GM19043 (cell line): Measurements from ENCODE around the gene LRRK1.
"Not testable (repeated sequence)": the region's sequence is repeated elsewhere in the genome, so short reads cannot be mapped to it uniquely, and the experiment has no call there.

Experiments
- ATAC-seq: cut with Tn5 transposase; IDR thresholded peaks from one replicate; pipeline ENCODE4 v1.9.1; 2021; ENCODE audit warnings: low read depth; ENCODE audit not compliant: unreplicated experiment

The LRRK1 gene

GRCh38 chr15:101063891-101064794 is 145.0 kb downstream of the LRRK1 start:
- no peak for ATAC-seq

- no peak for ATAC-seq
These were observed 145.8 kb downstream of the LRRK1 start for GRCh38 chr15:101064795-101065569.

GRCh38 chr15:101065570-101066221 is 146.5 kb downstream of the LRRK1 start:
- ATAC-seq, result no peak

GRCh38 chr15:101066501-101067408 is 147.6 kb downstream of the LRRK1 start:
- ATAC-seq, result no peak

- ATAC-seq, result no peak
These were observed 148.7 kb downstream of the LRRK1 start for GRCh38 chr15:101067660-101068522.

- no peak for ATAC-seq
These were observed 149.4 kb downstream of the LRRK1 start for GRCh38 chr15:101068523-101068960.

GRCh38 chr15:101068961-101069653 is 149.9 kb downstream of the LRRK1 start:
- ATAC-seq, result no peak

- no peak for ATAC-seq
These were observed 150.5 kb downstream of the LRRK1 start for GRCh38 chr15:101069654-101069973.

GRCh38 chr15:101070024-101070423 is 150.9 kb downstream of the LRRK1 start:
- no peak for ATAC-seq

GRCh38 chr15:101070502-101071273 is 151.5 kb downstream of the LRRK1 start:
- ATAC-seq, result no peak

- no peak for ATAC-seq
These were observed 152.5 kb downstream of the LRRK1 start for GRCh38 chr15:101071651-101072050.

GRCh38 chr15:101072235-101072634 is 153.1 kb downstream of the LRRK1 start:
- not testable (repeated sequence) for ATAC-seq

- ATAC-seq, result not testable (repeated sequence)
These were observed 158.9 kb downstream of the LRRK1 start for GRCh38 chr15:101077806-101078668.

- no peak for ATAC-seq
These were observed 159.6 kb downstream of the LRRK1 start for GRCh38 chr15:101078669-101079323.

- no peak for ATAC-seq
These were observed 162.7 kb downstream of the LRRK1 start for GRCh38 chr15:101081900-101082299.

GRCh38 chr15:101083336-101084045 is 164.3 kb downstream of the LRRK1 start:
- no peak for ATAC-seq
